Ramos (cell line): ENCODE data around the gene ITGA11.

ENCODE experiments used
- in situ Hi-C: fragments of 300-500 bp; cut with MboI; formaldehyde crosslinking; loops from one replicate; pipeline ENCODE4 v1.14.3; 2022; ENCODE audit warnings: low sequenced_read_pairs; ENCODE audit not compliant: unreplicated experiment

Gene ITGA11

GRCh38 chr15:68341760-68342725 is 89.9 kb downstream of the ITGA11 start:
- in situ Hi-C loops: no loop called here

GRCh38 chr15:68340726-68341671 is 91.0 kb downstream of the ITGA11 start:
- in situ Hi-C loops: no loop called here

DNA sequence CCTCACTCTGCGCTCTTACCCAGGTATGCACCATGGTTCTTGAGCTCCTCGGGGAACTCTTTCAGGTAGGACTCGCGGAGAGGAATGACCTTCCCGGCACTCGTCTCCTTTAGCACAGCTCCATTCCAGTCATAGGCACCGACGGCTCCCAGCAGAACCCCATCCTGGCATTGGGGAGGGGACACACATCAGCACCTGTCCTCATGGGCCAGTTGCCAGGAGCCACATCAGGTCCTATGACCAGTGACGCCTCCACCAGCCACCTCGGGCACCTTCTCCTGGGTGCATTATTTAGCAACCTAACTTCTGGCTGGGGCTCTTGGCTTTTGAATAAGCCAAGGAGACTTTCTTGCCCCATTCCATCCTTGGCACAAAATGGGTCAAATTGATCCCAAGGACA is 92.5 kb downstream of the ITGA11 start:
- in situ Hi-C loops: no loop called here

DNA sequence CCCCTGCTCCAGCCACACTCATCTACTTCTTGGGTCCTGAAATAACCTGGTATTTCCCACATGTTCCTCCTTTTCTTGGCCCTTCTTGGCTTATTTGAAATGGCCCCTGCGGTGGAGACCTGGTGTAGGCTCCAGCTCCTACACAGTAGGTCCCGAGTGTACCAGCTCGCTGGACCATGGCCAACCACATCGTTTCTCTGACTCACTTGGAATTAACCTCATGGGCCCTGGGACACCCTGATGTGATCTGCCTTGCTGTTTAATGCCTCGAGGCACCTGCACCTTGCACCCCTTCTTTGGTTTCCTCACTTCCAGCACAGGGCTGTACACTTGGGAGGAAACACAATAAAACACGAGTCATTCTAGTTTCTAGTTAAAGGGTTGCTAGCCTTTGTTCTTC is 94.1 kb downstream of the ITGA11 start:
- in situ Hi-C loops: no loop called here

DNA sequence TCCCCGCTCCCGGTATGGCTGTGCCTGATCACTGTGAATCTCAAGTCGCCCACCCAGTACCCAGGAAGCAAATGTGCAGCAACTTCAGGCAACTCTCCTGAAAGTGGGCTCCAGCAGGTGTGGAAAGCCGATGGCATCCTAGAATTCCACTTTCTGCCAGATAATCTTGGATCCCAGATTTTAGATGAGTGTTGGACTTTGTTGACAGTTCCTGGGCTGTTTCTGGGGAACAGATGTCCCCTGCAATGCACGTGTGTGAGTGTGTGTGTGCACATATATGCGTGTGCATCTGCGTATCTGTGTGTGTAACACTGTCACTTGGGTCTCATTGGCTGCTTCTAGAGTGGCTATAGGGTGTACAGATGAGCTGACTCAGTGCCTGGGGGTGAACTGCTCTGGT is 95.4 kb downstream of the ITGA11 start:
- in situ Hi-C loops: no loop called here

DNA sequence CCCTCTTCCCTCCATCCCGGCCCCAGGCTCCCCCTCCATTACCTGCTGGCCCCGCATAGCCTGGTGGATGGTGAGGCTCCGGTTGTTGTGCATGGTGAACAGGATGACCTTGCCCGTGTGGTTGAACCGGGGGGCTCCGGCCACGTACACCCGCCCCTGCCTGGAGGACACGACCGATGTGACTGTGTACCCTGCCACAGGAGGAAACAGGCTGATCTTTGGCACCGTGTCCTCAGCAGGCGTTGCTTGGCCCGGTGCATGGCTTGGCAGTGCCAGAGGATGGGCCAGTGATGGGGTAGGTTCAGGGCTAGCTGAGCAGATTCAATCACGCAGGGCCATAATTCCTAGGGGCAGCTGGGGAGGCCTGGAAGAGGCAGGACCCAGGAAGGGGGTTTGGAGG is 96.3 kb downstream of the ITGA11 start:
- in situ Hi-C loops: no loop called here

DNA sequence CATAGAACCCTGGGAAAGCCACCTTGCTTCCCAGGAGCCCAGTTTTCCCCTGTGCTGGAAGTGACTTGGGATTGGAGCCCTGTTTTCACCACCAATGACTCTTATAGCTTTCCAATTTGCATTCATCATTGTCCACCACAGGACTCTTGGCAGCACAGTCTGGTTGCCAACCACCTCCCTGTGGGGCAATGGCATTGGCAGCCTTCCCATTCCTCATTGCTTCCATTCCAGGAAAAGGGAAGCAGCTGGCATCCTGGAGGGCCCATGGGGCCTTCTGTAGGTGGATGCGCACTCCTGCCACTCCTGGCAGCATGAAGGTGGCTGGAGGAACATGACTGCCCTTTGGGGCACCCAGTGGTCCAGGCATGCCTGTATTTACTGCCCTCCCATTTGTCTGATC is 96.7 kb downstream of the ITGA11 start:
- in situ Hi-C loops: no loop called here

DNA sequence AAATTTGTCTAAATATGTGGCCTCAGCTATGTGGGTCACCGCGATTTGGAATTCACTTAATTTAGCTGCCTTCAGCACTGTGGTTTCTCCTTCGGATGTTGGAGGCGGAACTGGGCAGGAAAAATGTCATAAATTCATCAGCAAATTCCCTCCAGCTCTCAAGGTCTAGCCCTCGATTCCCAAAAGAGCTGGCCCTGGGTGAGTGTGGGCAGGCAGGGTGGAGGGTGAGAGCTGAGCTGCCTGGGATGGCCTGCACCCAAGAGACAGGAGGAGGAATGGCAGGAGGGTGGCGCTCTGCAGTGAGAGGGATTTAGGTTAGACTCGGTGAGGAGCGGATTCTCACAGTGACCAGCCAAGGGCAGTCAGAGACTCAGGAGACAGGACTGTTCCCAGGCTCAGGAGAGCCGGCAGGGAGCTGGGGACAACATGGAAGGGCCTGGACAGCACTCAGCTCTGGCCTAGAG is 97.3 kb downstream of the ITGA11 start:
- in situ Hi-C loops: no loop called here

DNA sequence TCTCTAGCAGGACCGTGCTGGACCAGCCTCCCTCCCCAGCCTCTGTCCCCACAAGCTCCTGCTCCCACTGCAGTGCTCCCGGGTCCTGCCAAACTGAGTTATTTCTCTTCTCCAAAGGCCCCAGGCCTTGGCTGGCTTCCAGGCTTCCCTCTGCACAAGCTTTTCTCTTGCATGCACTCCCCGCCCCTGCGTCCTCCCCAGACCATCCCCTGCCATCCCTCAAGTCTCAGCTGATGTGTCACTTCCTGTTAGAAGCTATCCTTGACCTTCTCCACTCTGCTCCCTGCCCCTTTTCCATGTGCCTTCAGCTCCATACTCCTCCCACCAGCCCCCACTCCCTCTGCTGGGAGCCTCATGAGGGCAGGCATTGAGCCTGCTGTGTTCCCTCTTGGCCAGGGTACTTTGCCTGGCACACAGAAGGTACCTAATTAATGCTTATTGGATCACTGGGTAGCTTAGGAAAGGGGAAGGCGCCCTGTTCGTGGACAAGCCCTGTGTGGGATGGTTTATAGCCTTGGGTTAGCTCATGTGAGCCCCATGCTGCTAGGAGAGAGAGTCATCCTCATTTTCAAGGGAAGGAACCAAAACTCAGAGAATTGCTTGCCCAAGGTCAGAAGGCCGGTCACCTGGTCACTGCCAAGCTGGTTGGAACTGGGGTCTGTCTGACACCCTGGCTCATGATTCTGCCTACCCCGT is 98.0 kb downstream of the ITGA11 start:
- in situ Hi-C loops: no loop called here

GRCh38 chr15:68332266-68332665 is 99.7 kb downstream of the ITGA11 start:
- in situ Hi-C loops: no loop called here

DNA sequence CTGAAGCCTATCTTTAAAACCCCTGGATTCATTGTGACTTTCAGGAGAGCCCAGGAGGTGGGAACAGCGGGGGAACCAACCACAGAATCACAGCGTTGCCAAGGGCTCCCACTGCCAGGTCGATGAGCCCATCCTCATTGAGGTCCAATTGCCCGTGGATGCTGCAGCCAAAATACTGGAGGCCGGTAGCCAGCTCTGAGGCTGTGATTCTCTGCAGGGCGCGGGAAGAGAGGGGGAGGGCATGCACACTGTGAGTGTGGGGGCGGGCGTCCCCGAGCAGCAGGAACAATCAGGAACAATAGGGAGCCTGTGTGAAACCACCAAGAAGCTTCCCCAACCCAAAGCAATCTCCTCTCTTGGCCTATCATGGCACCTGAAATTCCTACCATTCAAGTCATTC is 101.1 kb downstream of the ITGA11 start:
- in situ Hi-C loops: no loop called here

GRCh38 chr15:68330416-68330815 is 101.5 kb downstream of the ITGA11 start:
- in situ Hi-C loops: no loop called here

GRCh38 chr15:68328964-68329363 is 103.0 kb downstream of the ITGA11 start:
- in situ Hi-C loops: no loop called here

DNA sequence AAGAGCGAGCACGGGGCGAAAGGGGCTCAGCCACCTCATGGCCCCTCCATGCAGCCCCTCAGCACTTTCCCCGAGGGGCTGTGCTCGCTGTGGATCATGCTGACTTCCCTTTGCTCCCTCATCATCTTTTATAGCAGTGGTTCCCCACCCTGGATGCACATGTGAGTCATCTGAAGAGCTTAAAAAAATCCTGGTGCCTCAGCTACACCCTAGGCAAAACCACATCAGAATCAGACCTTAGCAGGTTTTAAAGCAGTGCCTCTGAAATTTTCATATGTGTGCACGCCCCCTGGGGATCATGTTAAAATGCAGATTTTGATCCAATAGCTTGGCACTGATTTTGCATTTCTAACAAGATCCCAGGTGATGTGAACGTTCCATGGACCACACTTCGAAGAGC is 103.5 kb downstream of the ITGA11 start:
- in situ Hi-C loops: no loop called here

- in situ Hi-C loops: no loop called here
These were observed 105.1 kb downstream of the ITGA11 start for GRCh38 chr15:68326711-68327354.

- in situ Hi-C loops: no loop called here
These were observed 106.2 kb downstream of the ITGA11 start for GRCh38 chr15:68325726-68326125.

- in situ Hi-C loops: no loop called here
These were observed 109.2 kb downstream of the ITGA11 start for GRCh38 chr15:68322796-68323195.

- in situ Hi-C loops: no loop called here
These were observed 110.7 kb downstream of the ITGA11 start for GRCh38 chr15:68321229-68321628.

DNA sequence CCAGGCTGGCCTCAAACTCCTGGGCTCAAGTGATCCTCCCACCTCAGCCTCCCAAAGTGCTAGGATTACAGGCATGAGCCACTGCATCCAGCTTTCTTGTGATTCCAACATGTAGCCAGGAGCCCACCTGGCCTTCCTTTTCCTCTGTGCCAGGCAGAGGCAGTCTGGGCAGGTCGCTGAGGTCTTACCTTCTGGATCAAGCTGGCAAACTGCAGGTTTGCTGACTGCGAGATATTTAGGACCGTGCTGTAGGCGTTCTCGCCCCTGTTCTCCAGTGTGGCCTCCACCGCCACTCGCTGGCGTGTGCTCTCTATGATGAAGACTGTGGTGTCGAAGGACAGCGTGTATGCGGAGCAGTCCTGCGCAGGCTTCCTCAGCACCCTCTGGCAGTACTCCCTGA is 112.0 kb downstream of the ITGA11 start:
- in situ Hi-C loops: no loop called here
